NCI-H345 treated with DMSO at 0.1 percent for 48 hours (cell line): Measurements from ENCODE around the gene ZNF326.

Source experiments
- DNase-seq: peaks from one replicate; lab custom pipeline; 2025; ENCODE audit not compliant: unreplicated experiment; lab: John Stamatoyannopoulos, UW

The ZNF326 gene

GRCh38 chr1:90074137-90074536 lies 79.2 kb downstream of the ZNF326 start:
- no peak for DNase-seq

GRCh38 chr1:90074566-90074965 lies 79.7 kb downstream of the ZNF326 start:
- DNase-seq = no peak

GRCh38 chr1:90074970-90075391 lies 80.1 kb downstream of the ZNF326 start:
- no peak for DNase-seq

GRCh38 chr1:90083995-90084394 lies 89.1 kb downstream of the ZNF326 start:
- DNase-seq = no peak
